ENCODE results near the gene XPNPEP2. TPM values are rescaled to one million over a fixed set of nuclear protein-coding genes. Genes with fewer than 3 reads are reported as not detected.

Gene XPNPEP2
- polyA plus RNA-seq, 1 donor from 2014 or later = 0.26 TPM

DNA sequence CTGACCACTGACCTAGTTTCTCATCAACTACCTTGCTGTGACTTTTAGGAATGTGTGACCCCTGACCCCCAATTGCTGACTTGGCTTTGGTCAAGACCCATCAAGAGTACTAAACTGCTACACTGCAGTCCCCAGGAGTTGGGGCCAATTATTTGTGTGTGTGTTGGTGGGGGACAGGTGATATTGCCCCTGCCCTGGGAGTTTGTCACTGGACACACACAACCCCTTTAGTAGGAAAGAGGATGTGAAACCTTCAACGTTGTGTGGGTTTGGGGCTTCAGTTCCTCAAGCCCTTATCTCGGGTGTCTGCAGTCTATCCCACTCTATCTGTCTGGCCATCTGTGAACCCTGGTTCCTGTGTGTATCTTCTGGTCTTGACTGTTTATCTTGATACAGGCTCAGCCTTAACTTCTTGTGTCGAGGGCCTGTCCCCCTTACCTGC is 47.5 kb downstream of the XPNPEP2 start:
- peaks cover 2% of the 10 kb centered on the region for H3K27me3 Mint-ChIP-seq
- peak overlapping the region; percentile 80 to 87 (median 87) for H3K27ac Mint-ChIP-seq
- H3K4me1 Mint-ChIP-seq = peaks cover 22 to 60% (median 51%) of the 10 kb centered on the region in 3 donors
- H3K36me3 Mint-ChIP-seq = peaks cover 6% of the 10 kb centered on the region
- H3K9me3 Mint-ChIP-seq = no peaks in the 10 kb centered on the region
- H3K4me3 Mint-ChIP-seq = peak overlapping the region; percentile 77 to 93 (median 84)

- Mint-ChIP-seq H3K27ac (peak overlapping the region; percentile 34 to 87 (median 80)), H3K4me3 (peak overlapping the region in 3 of 4 donors; percentile 60 to 83 (median 65)), H3K36me3 (peaks cover 6% of the 10 kb centered on the region), H3K9me3 (no peaks in the 10 kb centered on the region), H3K27me3 (peaks cover 2% of the 10 kb centered on the region), H3K4me1 (peaks cover 18 to 51% (median 45%) of the 10 kb centered on the region in 3 donors)
Measured at GRCh38 chrX:129787336-129788055, 48.7 kb downstream of the XPNPEP2 start.

- H3K27me3 Mint-ChIP-seq = peaks cover 2% of the 10 kb centered on the region
- H3K9me3 Mint-ChIP-seq = no peaks in the 10 kb centered on the region
- H3K27ac Mint-ChIP-seq = peak overlapping the region in 1 of 3 donors; percentile 40
- peaks cover 11 to 41% (median 38%) of the 10 kb centered on the region in 3 donors for H3K4me1 Mint-ChIP-seq
- peak overlapping the region in 2 of 4 donors; percentile 9 to 76 for H3K4me3 Mint-ChIP-seq
- peaks cover 8% of the 10 kb centered on the region for H3K36me3 Mint-ChIP-seq
Measured at GRCh38 chrX:129788527-129788926, 49.7 kb downstream of the XPNPEP2 start.

DNA sequence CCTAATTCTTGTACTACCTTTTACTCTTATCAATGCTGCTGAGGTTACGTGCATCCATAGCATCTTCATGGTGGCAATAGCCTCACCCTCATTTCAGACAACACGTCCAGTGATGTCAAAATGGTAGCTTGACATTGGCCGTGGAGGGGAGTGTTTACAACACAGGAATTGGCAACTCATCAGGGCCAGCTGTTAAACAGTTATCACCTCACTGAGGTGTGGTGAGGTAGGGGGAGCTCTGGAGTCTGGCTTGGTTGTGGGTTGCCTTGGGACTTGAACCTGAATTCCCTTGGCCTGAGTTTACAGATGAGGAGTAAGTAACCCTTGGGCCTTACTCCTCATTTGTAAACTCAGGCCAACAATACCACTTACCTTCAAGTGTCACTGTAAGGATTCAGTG is 51.4 kb downstream of the XPNPEP2 start:
- Mint-ChIP-seq H3K27me3 (peaks cover 2% of the 10 kb centered on the region), H3K9me3 (no peaks in the 10 kb centered on the region), H3K4me3 (peak overlapping the region in 2 of 4 donors; percentile 25 to 55), H3K4me1 (peaks cover 7 to 27% (median 25%) of the 10 kb centered on the region in 3 donors), H3K36me3 (peaks cover 8% of the 10 kb centered on the region), H3K27ac (peak overlapping the region in 1 of 3 donors; percentile 86)

- H3K27ac Mint-ChIP-seq = peak overlapping the region in 1 of 3 donors; percentile 31
- H3K4me3 Mint-ChIP-seq = no peak overlapping the region
- no peaks in the 10 kb centered on the region for H3K9me3 Mint-ChIP-seq
- peaks cover under 1% of the 10 kb centered on the region for H3K27me3 Mint-ChIP-seq
- peaks cover 8% of the 10 kb centered on the region for H3K36me3 Mint-ChIP-seq
- peaks cover 7 to 20% (median 20%) of the 10 kb centered on the region in 3 donors for H3K4me1 Mint-ChIP-seq
Measured at GRCh38 chrX:129790808-129791207, 52.0 kb downstream of the XPNPEP2 start.

DNA sequence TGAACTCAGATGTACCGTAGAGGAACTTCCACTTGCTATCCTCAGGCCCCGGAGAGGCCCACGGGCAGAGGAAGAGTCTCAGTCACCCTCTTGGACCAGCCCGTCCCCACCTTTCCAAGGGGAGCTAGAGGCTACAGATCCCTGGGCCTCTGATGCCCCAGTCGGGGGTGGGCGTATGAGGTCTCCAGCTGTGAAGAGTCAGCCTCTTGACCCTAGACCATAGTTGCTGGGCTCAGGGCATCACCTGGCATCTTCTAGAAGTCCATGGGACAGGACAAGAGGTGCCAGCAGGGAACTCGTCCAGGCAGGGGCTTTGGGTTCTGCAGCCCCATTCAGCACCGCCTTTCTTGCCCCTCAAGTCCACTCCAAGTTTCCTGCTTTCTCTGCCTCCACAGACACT is 52.6 kb downstream of the XPNPEP2 start:
- Mint-ChIP-seq H3K4me1 (peaks cover 3 to 15% (median 15%) of the 10 kb centered on the region in 3 donors), H3K4me3 (peak overlapping the region in 1 of 4 donors; percentile 55), H3K9me3 (no peaks in the 10 kb centered on the region), H3K27me3 (no peaks in the 10 kb centered on the region), H3K27ac (peak overlapping the region in 1 of 3 donors; percentile 31), H3K36me3 (peaks cover 10% of the 10 kb centered on the region)

DNA sequence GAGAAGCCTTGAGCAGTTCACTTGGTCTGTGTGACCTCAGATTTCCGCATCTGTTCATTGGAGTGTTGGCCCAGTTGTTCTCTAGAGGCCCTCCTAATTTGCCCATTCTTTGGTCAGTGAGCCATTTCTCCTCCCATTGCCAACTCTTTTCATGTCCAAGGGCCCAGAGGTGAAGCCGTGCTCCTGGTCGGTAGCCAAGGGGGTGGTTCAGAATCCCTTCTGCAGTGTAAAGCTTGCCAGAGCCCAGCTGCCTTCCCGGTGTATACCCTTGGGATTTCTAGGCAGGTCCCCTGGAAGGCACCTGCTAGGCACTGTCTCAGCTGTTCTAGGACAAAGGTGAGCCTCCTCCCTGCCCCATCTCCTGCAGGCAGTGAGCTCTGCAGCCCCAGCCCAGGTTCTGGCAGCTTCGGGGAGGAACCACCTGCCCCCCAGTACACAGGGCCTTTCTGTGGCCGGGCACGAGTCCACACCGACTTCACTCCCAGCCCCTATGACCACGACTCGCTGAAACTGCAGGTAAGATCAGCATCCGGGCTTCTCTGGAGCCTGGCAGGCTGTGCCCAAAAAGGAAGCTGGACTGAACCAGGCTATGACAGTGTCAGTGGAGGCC is 53.3 kb downstream of the XPNPEP2 start:
- Mint-ChIP-seq H3K4me1 (peaks cover 0 to 10% (median 10%) of the 10 kb centered on the region in 3 donors), H3K4me3 (no peak overlapping the region), H3K36me3 (peaks cover 10% of the 10 kb centered on the region), H3K27ac (peak overlapping the region in 1 of 3 donors; percentile 31), H3K27me3 (no peaks in the 10 kb centered on the region), H3K9me3 (no peaks in the 10 kb centered on the region)

DNA sequence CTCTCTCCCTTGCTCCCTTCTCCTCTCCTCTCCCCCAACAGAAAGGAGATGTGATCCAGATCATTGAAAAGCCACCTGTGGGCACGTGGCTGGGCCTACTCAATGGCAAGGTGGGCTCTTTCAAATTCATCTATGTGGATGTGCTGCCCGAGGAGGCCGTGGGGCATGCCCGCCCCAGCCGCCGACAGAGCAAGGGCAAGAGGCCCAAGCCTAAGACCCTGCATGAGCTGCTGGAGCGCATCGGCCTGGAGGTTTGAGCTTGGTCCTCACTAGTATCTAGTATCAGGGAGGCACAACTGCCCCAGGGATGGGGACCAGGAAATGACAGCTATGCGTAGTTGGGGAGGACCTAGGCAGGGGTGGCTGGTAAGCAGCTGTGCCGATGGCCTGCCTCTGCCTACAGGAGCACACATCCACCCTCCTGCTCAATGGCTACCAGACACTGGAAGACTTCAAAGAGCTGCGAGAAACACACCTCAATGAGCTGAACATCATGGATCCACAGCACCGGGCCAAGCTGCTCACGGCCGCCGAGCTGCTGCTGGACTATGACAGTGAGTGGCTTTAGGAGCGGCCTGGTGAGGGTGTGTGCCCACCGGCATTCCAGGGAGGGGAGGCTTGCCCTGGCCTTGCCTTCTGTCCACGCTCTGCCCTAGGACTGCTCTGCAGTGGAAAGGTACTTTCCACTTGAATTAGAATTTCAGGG is 54.0 kb downstream of the XPNPEP2 start:
- Mint-ChIP-seq H3K27me3 (no peaks in the 10 kb centered on the region), H3K36me3 (peaks cover 7% of the 10 kb centered on the region), H3K27ac (peak overlapping the region in 2 of 3 donors; percentile 31 to 51), H3K9me3 (no peaks in the 10 kb centered on the region), H3K4me3 (peak overlapping the region in 1 of 4 donors; percentile 73), H3K4me1 (peaks cover 0 to 4% (median 4%) of the 10 kb centered on the region in 3 donors)

GRCh38 chrX:129793604-129794191 is 54.9 kb downstream of the XPNPEP2 start:
- H3K9me3 Mint-ChIP-seq = no peaks in the 10 kb centered on the region
- H3K36me3 Mint-ChIP-seq = peaks cover 6% of the 10 kb centered on the region
- no peak overlapping the region for H3K4me3 Mint-ChIP-seq
- H3K27me3 Mint-ChIP-seq = no peaks in the 10 kb centered on the region
- no peak overlapping the region for H3K27ac Mint-ChIP-seq
- peaks cover 0 to 2% (median 2%) of the 10 kb centered on the region in 3 donors for H3K4me1 Mint-ChIP-seq

GRCh38 chrX:129795584-129795983 is 56.8 kb downstream of the XPNPEP2 start:
- H3K36me3 Mint-ChIP-seq = peaks cover 10% of the 10 kb centered on the region
- peak overlapping the region; percentile 50 to 69 (median 53) for H3K27ac Mint-ChIP-seq
- H3K4me1 Mint-ChIP-seq = peaks cover 0 to 5% (median 2%) of the 10 kb centered on the region in 3 donors
- no peaks in the 10 kb centered on the region for H3K9me3 Mint-ChIP-seq
- H3K4me3 Mint-ChIP-seq = no peak overlapping the region
- H3K27me3 Mint-ChIP-seq = no peaks in the 10 kb centered on the region

GRCh38 chrX:129797251-129797906 is 58.6 kb downstream of the XPNPEP2 start:
- Mint-ChIP-seq H3K4me1 (peaks cover 0 to 5% (median 2%) of the 10 kb centered on the region in 3 donors), H3K36me3 (peaks cover 10% of the 10 kb centered on the region), H3K27me3 (no peaks in the 10 kb centered on the region), H3K4me3 (no peak overlapping the region), H3K27ac (peak overlapping the region in 1 of 3 donors; percentile 1), H3K9me3 (no peaks in the 10 kb centered on the region)

- peaks cover 7% of the 10 kb centered on the region for H3K36me3 Mint-ChIP-seq
- peaks cover 0 to 5% (median 2%) of the 10 kb centered on the region in 3 donors for H3K4me1 Mint-ChIP-seq
- peak overlapping the region in 2 of 3 donors; percentile 10 to 90 for H3K27ac Mint-ChIP-seq
- no peaks in the 10 kb centered on the region for H3K9me3 Mint-ChIP-seq
- H3K27me3 Mint-ChIP-seq = no peaks in the 10 kb centered on the region
- H3K4me3 Mint-ChIP-seq = no peak overlapping the region
Measured at GRCh38 chrX:129798456-129798855, 59.7 kb downstream of the XPNPEP2 start.

DNA sequence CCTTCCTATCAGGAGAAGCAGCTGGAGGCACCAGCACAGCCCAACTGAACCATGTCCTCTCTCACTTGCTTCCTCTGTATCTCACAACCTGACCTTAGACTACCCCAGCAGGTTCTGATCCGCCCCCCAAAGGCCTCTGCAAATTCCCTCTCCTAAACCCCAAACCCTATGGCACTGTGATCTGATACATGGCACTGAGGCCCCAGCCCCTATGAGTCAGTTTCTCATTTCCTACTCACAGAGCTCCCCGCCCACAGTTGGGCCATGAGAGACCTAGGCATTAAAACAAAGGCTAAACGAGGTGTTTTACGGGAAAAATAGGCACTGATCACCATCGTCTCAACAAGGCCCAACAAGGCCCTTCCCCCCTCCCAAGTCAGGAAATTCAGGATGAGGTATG is 60.1 kb downstream of the XPNPEP2 start:
- H3K9me3 Mint-ChIP-seq = no peaks in the 10 kb centered on the region
- peaks cover 0 to 5% (median 5%) of the 10 kb centered on the region in 3 donors for H3K4me1 Mint-ChIP-seq
- no peak overlapping the region for H3K4me3 Mint-ChIP-seq
- H3K36me3 Mint-ChIP-seq = peaks cover 7% of the 10 kb centered on the region
- no peaks in the 10 kb centered on the region for H3K27me3 Mint-ChIP-seq
- peak overlapping the region in 1 of 3 donors; percentile 90 for H3K27ac Mint-ChIP-seq

DNA sequence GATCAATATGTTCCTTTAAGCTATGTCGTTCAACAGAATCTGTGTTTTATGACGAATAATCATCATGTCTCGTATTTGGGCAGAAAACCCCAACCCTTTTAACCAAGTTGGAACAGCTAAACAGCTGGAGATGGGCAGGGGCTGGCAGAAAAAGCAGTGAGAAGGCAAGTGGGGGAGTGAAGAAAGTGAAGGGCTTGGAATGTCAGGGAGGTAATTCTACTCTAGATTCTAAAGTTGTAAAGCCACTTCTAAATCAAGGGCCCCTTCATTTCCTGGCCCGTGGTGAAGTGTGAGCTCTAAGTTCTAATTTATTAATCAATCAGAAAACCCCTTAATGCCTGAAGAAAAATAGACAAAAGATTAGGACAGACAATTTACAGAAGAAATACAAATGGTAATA is 61.4 kb downstream of the XPNPEP2 start:
- Mint-ChIP-seq H3K4me1 (peaks cover 5% of the 10 kb centered on the region in 3 donors), H3K27me3 (no peaks in the 10 kb centered on the region), H3K27ac (no peak overlapping the region)

More for the DNA sequence above, 61.4 kb downstream of the XPNPEP2 start:
- H3K36me3 Mint-ChIP-seq = peaks cover 7% of the 10 kb centered on the region
- no peak overlapping the region for H3K4me3 Mint-ChIP-seq
- H3K9me3 Mint-ChIP-seq = no peaks in the 10 kb centered on the region
